ENCODE data around the gene PLEK. TPM values are rescaled to one million over a fixed set of nuclear protein-coding genes. Genes with fewer than 3 reads are reported as not detected.

PLEK gene
- polyA plus RNA-seq, 1 of the 3 experiments (the other 2 are of a cell fraction), result 0.02 TPM

DNA sequence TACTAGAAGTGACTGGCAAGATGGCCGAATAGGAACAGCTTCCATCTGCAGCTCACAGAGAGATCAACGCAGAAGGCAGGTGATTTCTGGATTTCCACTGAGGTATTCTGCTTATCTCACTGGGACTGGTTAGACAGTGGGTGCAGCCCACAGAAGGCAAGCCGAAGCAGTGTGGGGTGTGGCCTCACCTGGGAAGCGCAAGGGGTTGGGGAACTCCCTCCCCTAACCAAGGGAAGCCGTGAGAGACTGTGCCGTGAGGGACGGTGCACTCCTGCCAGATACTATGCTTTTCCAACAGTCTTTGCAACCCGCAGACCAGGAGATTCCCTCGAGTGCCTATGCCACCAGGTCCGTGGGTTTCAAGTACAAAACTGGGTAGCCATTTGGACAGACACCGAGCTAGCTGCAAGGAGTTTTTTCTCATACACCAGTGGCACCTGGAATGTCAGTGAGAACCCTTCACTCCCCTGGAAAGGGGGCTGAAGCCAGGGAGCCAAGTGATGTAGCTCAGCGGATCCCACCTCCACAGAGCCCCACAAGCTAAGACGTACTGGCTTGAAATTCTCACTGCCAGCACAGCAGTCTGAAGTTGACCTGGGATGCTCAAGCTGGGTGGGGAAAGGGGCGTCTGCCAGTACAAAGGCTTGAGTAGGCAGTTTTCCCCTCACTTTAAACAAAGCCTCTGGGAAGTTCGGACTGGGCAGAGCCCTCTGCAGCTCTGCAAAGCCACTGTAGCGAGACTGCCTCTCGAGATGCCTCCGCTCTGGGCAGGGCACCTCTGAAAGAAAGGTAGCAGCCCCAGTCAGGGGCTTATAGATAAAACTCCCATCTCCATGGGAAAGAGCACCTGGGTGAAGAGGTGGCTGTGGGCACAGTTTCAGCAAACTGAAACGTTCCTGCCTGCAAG lies 40.1 kb downstream of the PLEK start:
- Histone ChIP-seq H3K4me2 (no peak overlapping the region), H4K20me1 (ENCODE audit: insufficient read depth) (no peaks in the 10 kb centered on the region), H3K79me2 (ENCODE audit: insufficient read depth) (no peaks in the 10 kb centered on the region), H3K27ac (ENCODE audit: low read depth in 2 of 2, low read length in 1 of 2) (no peak overlapping the region), H3K27me3 (ENCODE audit: insufficient read depth) (peaks cover 9% of the 10 kb centered on the region; the same call in 1 of the 2 replicates), H3K4me3 (ENCODE audit: low read depth in 2 of 2, low read length in 1 of 2) (no peak overlapping the region), H3F3A (replicated peaks; ENCODE audit: insufficient read depth) (no peaks in the 10 kb centered on the region), H3K4me1 (ENCODE audit: control insufficient read depth in 1 of 2, insufficient read depth in 2 of 2, low read depth in 1 of 2, low read length in 1 of 2) (no peaks in the 10 kb centered on the region), H3K9ac (no peak overlapping the region), H3K9me3 (no peaks in the 10 kb centered on the region), H2AFZ (ENCODE audit: low read depth) (no peak overlapping the region), H3K36me3 (replicated peaks in 1 of 2; ENCODE audit: control insufficient read depth in 1 of 2, insufficient read depth in 2 of 2, low read length in 1 of 2) (no peaks in the 10 kb centered on the region), H3K9me2 (no peaks in the 10 kb centered on the region)
- no peak for DNase-seq
- ChIA-PET CTCF (interaction anchor here (1.4 kb wide), 1 partner anchor 85 kb away, joined by 4 read pairs; the partner anchor contains the start of gene CNRIP1), POLR2A (no interaction called here)
- 39% methylated on average over 15 of the region's 19 CpGs for WGBS (ENCODE audit: low lambda C conversion rate)
- no peak for TF ChIP-seq RFX5 (IDR thresholded peaks at IDR 0.05; ENCODE audit: low read length)
- TF ChIP-seq EZH2phosphoT487 (IDR thresholded peaks at IDR 0.05; ENCODE audit: borderline replicate concordance, low read depth), result no peak
- TF ChIP-seq RCOR1 (IDR thresholded peaks at IDR 0.05; ENCODE audit: low read length), result no peak

- Histone ChIP-seq H3K9me2 (no peaks in the 10 kb centered on the region), H3K79me2 (ENCODE audit: insufficient read depth) (no peaks in the 10 kb centered on the region), H3K9ac (no peak overlapping the region), H3K4me2 (no peak overlapping the region), H3K27ac (ENCODE audit: low read depth in 2 of 2, low read length in 1 of 2) (no peak overlapping the region), H3K4me3 (ENCODE audit: low read depth in 2 of 2, low read length in 1 of 2) (no peak overlapping the region), H3K9me3 (no peaks in the 10 kb centered on the region), H2AFZ (ENCODE audit: low read depth) (no peak overlapping the region), H3F3A (replicated peaks; ENCODE audit: insufficient read depth) (no peaks in the 10 kb centered on the region), H4K20me1 (ENCODE audit: insufficient read depth) (no peaks in the 10 kb centered on the region), H3K27me3 (ENCODE audit: insufficient read depth) (no peaks in the 10 kb centered on the region; the same call in 1 of the 2 replicates), H3K4me1 (ENCODE audit: control insufficient read depth in 1 of 2, insufficient read depth in 2 of 2, low read depth in 1 of 2, low read length in 1 of 2) (no peaks in the 10 kb centered on the region), H3K36me3 (replicated peaks in 1 of 2; ENCODE audit: control insufficient read depth in 1 of 2, insufficient read depth in 2 of 2, low read length in 1 of 2) (no peaks in the 10 kb centered on the region)
- POLR2A ChIA-PET, result interaction anchor here (0.6 kb wide), 1 partner anchor 1135 kb away, joined by 3 read pairs; no protein-coding TSS in a partner anchor
- CTCF ChIA-PET, result no interaction called here
- no peak for DNase-seq
- WGBS (ENCODE audit: low lambda C conversion rate), result 57% methylated on average over 4 of the region's 4 CpGs
- TF ChIP-seq YY1 (IDR thresholded peaks at IDR 0.05; ENCODE audit: low read depth), result no peak
- no peak for TF ChIP-seq FOSL2 (IDR thresholded peaks at IDR 0.05; ENCODE audit: borderline replicate concordance, low read depth)
- no peak for TF ChIP-seq SMC3 (IDR thresholded peaks at IDR 0.05; ENCODE audit: low read depth, low read length)
- TF ChIP-seq, protein P1, sequence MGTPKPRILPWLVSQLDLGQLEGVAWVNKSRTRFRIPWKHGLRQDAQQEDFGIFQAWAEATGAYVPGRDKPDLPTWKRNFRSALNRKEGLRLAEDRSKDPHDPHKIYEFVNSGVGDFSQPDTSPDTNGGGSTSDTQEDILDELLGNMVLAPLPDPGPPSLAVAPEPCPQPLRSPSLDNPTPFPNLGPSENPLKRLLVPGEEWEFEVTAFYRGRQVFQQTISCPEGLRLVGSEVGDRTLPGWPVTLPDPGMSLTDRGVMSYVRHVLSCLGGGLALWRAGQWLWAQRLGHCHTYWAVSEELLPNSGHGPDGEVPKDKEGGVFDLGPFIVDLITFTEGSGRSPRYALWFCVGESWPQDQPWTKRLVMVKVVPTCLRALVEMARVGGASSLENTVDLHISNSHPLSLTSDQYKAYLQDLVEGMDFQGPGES (IDR thresholded peaks at IDR 0.05; ENCODE audit: low read depth, low read length), result no peak
- no peak for TF ChIP-seq GATA2 (CRISPR knock-in tag; IDR thresholded peaks at IDR 0.05)
- TF ChIP-seq, protein P2, sequence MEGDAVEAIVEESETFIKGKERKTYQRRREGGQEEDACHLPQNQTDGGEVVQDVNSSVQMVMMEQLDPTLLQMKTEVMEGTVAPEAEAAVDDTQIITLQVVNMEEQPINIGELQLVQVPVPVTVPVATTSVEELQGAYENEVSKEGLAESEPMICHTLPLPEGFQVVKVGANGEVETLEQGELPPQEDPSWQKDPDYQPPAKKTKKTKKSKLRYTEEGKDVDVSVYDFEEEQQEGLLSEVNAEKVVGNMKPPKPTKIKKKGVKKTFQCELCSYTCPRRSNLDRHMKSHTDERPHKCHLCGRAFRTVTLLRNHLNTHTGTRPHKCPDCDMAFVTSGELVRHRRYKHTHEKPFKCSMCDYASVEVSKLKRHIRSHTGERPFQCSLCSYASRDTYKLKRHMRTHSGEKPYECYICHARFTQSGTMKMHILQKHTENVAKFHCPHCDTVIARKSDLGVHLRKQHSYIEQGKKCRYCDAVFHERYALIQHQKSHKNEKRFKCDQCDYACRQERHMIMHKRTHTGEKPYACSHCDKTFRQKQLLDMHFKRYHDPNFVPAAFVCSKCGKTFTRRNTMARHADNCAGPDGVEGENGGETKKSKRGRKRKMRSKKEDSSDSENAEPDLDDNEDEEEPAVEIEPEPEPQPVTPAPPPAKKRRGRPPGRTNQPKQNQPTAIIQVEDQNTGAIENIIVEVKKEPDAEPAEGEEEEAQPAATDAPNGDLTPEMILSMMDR (IDR thresholded peaks at IDR 0.05), result no peak
- no peak for TF ChIP-seq MEF2A (IDR thresholded peaks at IDR 0.05; ENCODE audit: borderline replicate concordance, low read depth)
Measured at GRCh38 chr2:68411397-68412126, 46.5 kb downstream of the PLEK start.

Measured in SK-N-SH (cell line).